ENCODE data around the gene ATXN2. TPM values are rescaled to one million over a fixed set of nuclear protein-coding genes. Genes with fewer than 3 reads are reported as not detected.
"Not testable (repeated sequence)": the region's sequence is repeated elsewhere in the genome, so short reads cannot be mapped to it uniquely, and the experiment has no call there.

The ATXN2 gene
- total RNA-seq, 2 experiments from 2014 or later, result 38.2 to 39.3 TPM

GRCh38 chr12:111590552-111590951 is 8.6 kb downstream of the ATXN2 start:
- Mint-ChIP-seq H3K4me1 (peaks cover 10% of the 10 kb centered on the region), H3K9me3 (ENCODE audit: low read depth) (no peaks in the 10 kb centered on the region), H3K4me3 (no peak overlapping the region), H3K27me3 (no peaks in the 10 kb centered on the region), H3K27ac (no peak overlapping the region), H3K36me3 (no peaks in the 10 kb centered on the region)
- CTCF ChIA-PET, result no interaction called here
- ATAC-seq, result no peak
- DNase-seq, result no peak

- ATAC-seq (no peak), DNase-seq (no peak)
- no peak overlapping the region for H3K27ac Mint-ChIP-seq
- peaks cover 5% of the 10 kb centered on the region for H3K4me1 Mint-ChIP-seq
- no peaks in the 10 kb centered on the region for H3K27me3 Mint-ChIP-seq
- no peak overlapping the region for H3K4me3 Mint-ChIP-seq
- no peaks in the 10 kb centered on the region for H3K9me3 Mint-ChIP-seq (ENCODE audit: low read depth)
- CTCF ChIA-PET, result interaction anchor here (0.6 to 0.8 kb wide), 2 partner anchors 84 to 93 kb away, joined by 3 read pairs; no protein-coding TSS in a partner anchor
- H3K36me3 Mint-ChIP-seq, result no peaks in the 10 kb centered on the region
These were observed 9.5 kb downstream of the ATXN2 start for GRCh38 chr12:111589601-111590000.

- Mint-ChIP-seq H3K36me3 (no peaks in the 10 kb centered on the region), H3K4me1 (peaks cover 1% of the 10 kb centered on the region), H3K9me3 (ENCODE audit: low read depth) (no peaks in the 10 kb centered on the region), H3K4me3 (no peak overlapping the region), H3K27ac (no peak overlapping the region), H3K27me3 (no peaks in the 10 kb centered on the region)
- ATAC-seq (no peak), DNase-seq (no peak)
- CTCF ChIA-PET, result no interaction called here
These were observed 11.1 kb downstream of the ATXN2 start for GRCh38 chr12:111588010-111588409.

- CTCF ChIA-PET, result interaction anchor here (1.0 kb wide), 1 partner anchor 190 kb away, joined by 3 read pairs; no protein-coding TSS in a partner anchor
- ATAC-seq, result no peak
These were observed 12.1 kb downstream of the ATXN2 start for GRCh38 chr12:111586986-111587385.

GRCh38 chr12:111585690-111586089 is 13.4 kb downstream of the ATXN2 start:
- no peaks in the 10 kb centered on the region for H3K27me3 Mint-ChIP-seq
- no peak overlapping the region for H3K27ac Mint-ChIP-seq
- ATAC-seq (no peak), DNase-seq (no peak)
- H3K4me1 Mint-ChIP-seq, result peaks cover 3% of the 10 kb centered on the region
- H3K36me3 Mint-ChIP-seq, result no peaks in the 10 kb centered on the region
- CTCF ChIA-PET, result interaction anchor here (0.7 kb wide), 1 partner anchor 697 kb away, joined by 3 read pairs; no protein-coding TSS in a partner anchor
- H3K9me3 Mint-ChIP-seq (ENCODE audit: low read depth), result no peaks in the 10 kb centered on the region
- no peak overlapping the region for H3K4me3 Mint-ChIP-seq

More at GRCh38 chr12:111586986-111587385, 12.1 kb downstream of the ATXN2 start:
- H3K27ac Mint-ChIP-seq, result no peak overlapping the region
- H3K36me3 Mint-ChIP-seq, result no peaks in the 10 kb centered on the region
- DNase-seq, result no peak
- H3K27me3 Mint-ChIP-seq, result no peaks in the 10 kb centered on the region
- H3K4me1 Mint-ChIP-seq, result peaks cover 1% of the 10 kb centered on the region
- H3K4me3 Mint-ChIP-seq, result no peak overlapping the region
- H3K9me3 Mint-ChIP-seq (ENCODE audit: low read depth), result no peaks in the 10 kb centered on the region

- no peak overlapping the region for H3K27ac Mint-ChIP-seq
- H3K27me3 Mint-ChIP-seq, result no peaks in the 10 kb centered on the region
- H3K4me3 Mint-ChIP-seq, result no peak overlapping the region
- CTCF ChIA-PET, result no interaction called here
- H3K36me3 Mint-ChIP-seq, result no peaks in the 10 kb centered on the region
- H3K9me3 Mint-ChIP-seq (ENCODE audit: low read depth), result no peaks in the 10 kb centered on the region
- DNase-seq (no peak), ATAC-seq (no peak)
- H3K4me1 Mint-ChIP-seq, result peaks cover 3% of the 10 kb centered on the region
These were observed 14.2 kb downstream of the ATXN2 start for GRCh38 chr12:111584959-111585358.

- ATAC-seq; H3K27ac Mint-ChIP-seq; H3K36me3 Mint-ChIP-seq; H3K4me1 Mint-ChIP-seq; DNase-seq; H3K9me3 Mint-ChIP-seq (ENCODE audit: low read depth); H3K4me3 Mint-ChIP-seq; H3K27me3 Mint-ChIP-seq: not testable (repeated sequence)
- CTCF ChIA-PET, result interaction anchor here (0.8 kb wide), 1 partner anchor 15 kb away, joined by 5 read pairs; no protein-coding TSS in a partner anchor
These were observed 15.6 kb downstream of the ATXN2 start for GRCh38 chr12:111583506-111583905.

- DNase-seq (no peak), ATAC-seq (no peak)
- peaks cover 12% of the 10 kb centered on the region for H3K4me1 Mint-ChIP-seq
- no peak overlapping the region for H3K27ac Mint-ChIP-seq
- CTCF ChIA-PET, result no interaction called here
- no peaks in the 10 kb centered on the region for H3K9me3 Mint-ChIP-seq (ENCODE audit: low read depth)
- H3K27me3 Mint-ChIP-seq, result no peaks in the 10 kb centered on the region
- H3K36me3 Mint-ChIP-seq, result peaks cover 4% of the 10 kb centered on the region
- H3K4me3 Mint-ChIP-seq, result no peak overlapping the region
These were observed 16.9 kb downstream of the ATXN2 start for GRCh38 chr12:111582133-111582747.

GRCh38 chr12:111581434-111582132 is 17.5 kb downstream of the ATXN2 start:
- Mint-ChIP-seq H3K27ac (no peak overlapping the region), H3K36me3 (peaks cover 5% of the 10 kb centered on the region), H3K4me1 (peaks cover 11% of the 10 kb centered on the region), H3K9me3 (ENCODE audit: low read depth) (no peaks in the 10 kb centered on the region), H3K4me3 (no peak overlapping the region), H3K27me3 (no peaks in the 10 kb centered on the region)
- DNase-seq (no peak), ATAC-seq (no peak)
- CTCF ChIA-PET, result no interaction called here

- no peaks in the 10 kb centered on the region for H3K9me3 Mint-ChIP-seq (ENCODE audit: low read depth)
- CTCF ChIA-PET, result interaction anchor here (0.7 kb wide), 1 partner anchor 221 kb away, joined by 3 read pairs; no protein-coding TSS in a partner anchor
- H3K4me3 Mint-ChIP-seq, result no peak overlapping the region
- H3K4me1 Mint-ChIP-seq, result peaks cover 11% of the 10 kb centered on the region
- H3K27ac Mint-ChIP-seq, result no peak overlapping the region
- ATAC-seq (no peak), DNase-seq (no peak)
- H3K27me3 Mint-ChIP-seq, result no peaks in the 10 kb centered on the region
- peaks cover 5% of the 10 kb centered on the region for H3K36me3 Mint-ChIP-seq
These were observed 18.4 kb downstream of the ATXN2 start for GRCh38 chr12:111580737-111581136.

GRCh38 chr12:111580119-111580425 is 19.0 kb downstream of the ATXN2 start:
- no peak for DNase-seq
- Mint-ChIP-seq H3K36me3 (peaks cover 5% of the 10 kb centered on the region), H3K4me3 (no peak overlapping the region), H3K27me3 (no peaks in the 10 kb centered on the region), H3K4me1 (peaks cover 11% of the 10 kb centered on the region), H3K9me3 (ENCODE audit: low read depth) (no peaks in the 10 kb centered on the region), H3K27ac (no peak overlapping the region)
- ATAC-seq, result no peak
- CTCF ChIA-PET, result no interaction called here

GRCh38 chr12:111578971-111579340 is 20.2 kb downstream of the ATXN2 start:
- Mint-ChIP-seq H3K27ac (no peak overlapping the region), H3K36me3 (peaks cover 5% of the 10 kb centered on the region), H3K4me3 (no peak overlapping the region), H3K27me3 (no peaks in the 10 kb centered on the region), H3K4me1 (peaks cover 11% of the 10 kb centered on the region), H3K9me3 (ENCODE audit: low read depth) (no peaks in the 10 kb centered on the region)
- CTCF ChIA-PET, result no interaction called here
- DNase-seq (no peak), ATAC-seq (no peak)

GRCh38 chr12:111578276-111578970 is 20.7 kb downstream of the ATXN2 start:
- DNase-seq (no peak), ATAC-seq (peak; percentile 42)
- Mint-ChIP-seq H3K27me3 (no peaks in the 10 kb centered on the region), H3K9me3 (ENCODE audit: low read depth) (no peaks in the 10 kb centered on the region), H3K36me3 (peaks cover 5% of the 10 kb centered on the region), H3K27ac (peak overlapping the region; percentile 12), H3K4me3 (no peak overlapping the region), H3K4me1 (peaks cover 11% of the 10 kb centered on the region)
- CTCF ChIA-PET, result no interaction called here
